ENCODE results near the gene GRM2. TPM values are rescaled to one million over a fixed set of nuclear protein-coding genes. Genes with fewer than 3 reads are reported as not detected.

The GRM2 gene
- total RNA-seq, 1 donor from 2014 or later: 0.19 TPM

- TF ChIP-seq, protein P1, sequence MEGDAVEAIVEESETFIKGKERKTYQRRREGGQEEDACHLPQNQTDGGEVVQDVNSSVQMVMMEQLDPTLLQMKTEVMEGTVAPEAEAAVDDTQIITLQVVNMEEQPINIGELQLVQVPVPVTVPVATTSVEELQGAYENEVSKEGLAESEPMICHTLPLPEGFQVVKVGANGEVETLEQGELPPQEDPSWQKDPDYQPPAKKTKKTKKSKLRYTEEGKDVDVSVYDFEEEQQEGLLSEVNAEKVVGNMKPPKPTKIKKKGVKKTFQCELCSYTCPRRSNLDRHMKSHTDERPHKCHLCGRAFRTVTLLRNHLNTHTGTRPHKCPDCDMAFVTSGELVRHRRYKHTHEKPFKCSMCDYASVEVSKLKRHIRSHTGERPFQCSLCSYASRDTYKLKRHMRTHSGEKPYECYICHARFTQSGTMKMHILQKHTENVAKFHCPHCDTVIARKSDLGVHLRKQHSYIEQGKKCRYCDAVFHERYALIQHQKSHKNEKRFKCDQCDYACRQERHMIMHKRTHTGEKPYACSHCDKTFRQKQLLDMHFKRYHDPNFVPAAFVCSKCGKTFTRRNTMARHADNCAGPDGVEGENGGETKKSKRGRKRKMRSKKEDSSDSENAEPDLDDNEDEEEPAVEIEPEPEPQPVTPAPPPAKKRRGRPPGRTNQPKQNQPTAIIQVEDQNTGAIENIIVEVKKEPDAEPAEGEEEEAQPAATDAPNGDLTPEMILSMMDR (IDR thresholded peaks at IDR 0.05; ENCODE audit: unreplicated experiment): no peak
- no peak for DNase-seq (ENCODE audit: low spot score, unreplicated experiment)
- Mint-ChIP-seq H3K4me3 (ENCODE audit: low read depth) (no peak overlapping the region), H3K27me3 (no peaks in the 10 kb centered on the region), H3K36me3 (ENCODE audit: insufficient read depth) (peaks cover 2% of the 10 kb centered on the region), H3K4me1 (ENCODE audit: low read depth) (no peaks in the 10 kb centered on the region), H3K9me3 (ENCODE audit: low read depth) (no peaks in the 10 kb centered on the region), H3K27ac (no peak overlapping the region)
These were observed 28.7 kb upstream of the GRM2 start for GRCh38 chr3:51678186-51678585.

DNA sequence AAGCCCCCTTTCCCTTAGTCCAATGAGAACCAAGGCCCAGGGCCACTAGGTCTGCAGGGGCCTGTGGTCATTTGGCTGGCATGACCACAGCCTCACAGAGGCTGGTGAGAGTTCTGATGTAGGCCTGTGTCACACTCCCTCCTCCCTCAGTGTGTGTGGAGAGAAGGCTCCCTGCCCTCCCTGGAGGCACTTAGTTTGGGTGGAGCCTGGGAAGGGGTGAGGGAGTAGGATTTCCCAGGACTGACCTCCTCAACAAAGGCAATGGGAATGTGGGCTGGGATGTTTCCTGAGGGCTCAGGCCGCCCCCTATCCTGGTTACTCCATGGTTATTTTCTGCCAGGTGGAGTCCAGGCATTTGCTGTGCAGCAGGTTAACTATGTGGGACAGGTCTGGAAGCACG, 28.2 kb upstream of the GRM2 start:
- DNase-seq (ENCODE audit: low spot score, unreplicated experiment): no peak
- Mint-ChIP-seq H3K9me3 (ENCODE audit: low read depth) (no peaks in the 10 kb centered on the region), H3K4me1 (ENCODE audit: low read depth) (no peaks in the 10 kb centered on the region), H3K27me3 (no peaks in the 10 kb centered on the region), H3K36me3 (ENCODE audit: insufficient read depth) (peaks cover 2% of the 10 kb centered on the region), H3K4me3 (ENCODE audit: low read depth) (no peak overlapping the region), H3K27ac (no peak overlapping the region)
- TF ChIP-seq, protein P1 (IDR thresholded peaks at IDR 0.05; ENCODE audit: unreplicated experiment): no peak

DNA sequence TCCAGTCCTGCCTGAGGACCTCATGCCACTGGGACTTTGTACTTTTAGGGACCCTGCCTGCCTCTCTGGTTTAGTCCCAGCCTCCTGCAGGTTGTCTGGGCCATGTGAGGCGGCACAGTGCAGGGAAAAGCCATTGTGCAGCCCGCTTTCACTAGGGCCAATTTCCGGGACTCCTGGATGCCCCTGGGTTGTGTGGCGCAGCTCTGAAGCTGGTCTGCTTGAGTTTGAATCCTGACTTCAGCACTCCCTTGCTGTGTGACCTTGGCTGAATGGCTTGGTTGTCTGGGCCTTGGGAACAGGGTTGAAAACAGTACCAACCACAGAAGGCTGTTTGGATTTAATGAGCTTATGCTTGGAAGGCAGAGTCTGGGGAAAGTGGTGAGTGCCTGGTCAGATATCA, 27.6 kb upstream of the GRM2 start:
- no peaks in the 10 kb centered on the region for H3K9me3 Mint-ChIP-seq (ENCODE audit: low read depth)
- H3K27ac Mint-ChIP-seq: no peak overlapping the region
- H3K4me3 Mint-ChIP-seq (ENCODE audit: low read depth): no peak overlapping the region
- no peak for DNase-seq (ENCODE audit: low spot score, unreplicated experiment)
- H3K27me3 Mint-ChIP-seq: no peaks in the 10 kb centered on the region
- TF ChIP-seq, protein P1 (IDR thresholded peaks at IDR 0.05; ENCODE audit: unreplicated experiment): no peak
- peaks cover 2% of the 10 kb centered on the region for H3K36me3 Mint-ChIP-seq (ENCODE audit: insufficient read depth)
- no peaks in the 10 kb centered on the region for H3K4me1 Mint-ChIP-seq (ENCODE audit: low read depth)

GRCh38 chr3:51679777-51680176, 27.1 kb upstream of the GRM2 start:
- H3K4me3 Mint-ChIP-seq (ENCODE audit: low read depth): no peak overlapping the region
- no peak for DNase-seq (ENCODE audit: low spot score, unreplicated experiment)
- TF ChIP-seq, protein P1 (IDR thresholded peaks at IDR 0.05; ENCODE audit: unreplicated experiment): no peak
- H3K4me1 Mint-ChIP-seq (ENCODE audit: low read depth): no peaks in the 10 kb centered on the region
- H3K27me3 Mint-ChIP-seq: no peaks in the 10 kb centered on the region
- H3K27ac Mint-ChIP-seq: no peak overlapping the region
- no peaks in the 10 kb centered on the region for H3K9me3 Mint-ChIP-seq (ENCODE audit: low read depth)
- H3K36me3 Mint-ChIP-seq (ENCODE audit: insufficient read depth): peaks cover 2% of the 10 kb centered on the region

GRCh38 chr3:51680196-51680595, 26.7 kb upstream of the GRM2 start:
- Mint-ChIP-seq H3K27me3 (no peaks in the 10 kb centered on the region), H3K4me3 (ENCODE audit: low read depth) (no peak overlapping the region), H3K9me3 (ENCODE audit: low read depth) (no peaks in the 10 kb centered on the region), H3K4me1 (ENCODE audit: low read depth) (no peaks in the 10 kb centered on the region), H3K36me3 (ENCODE audit: insufficient read depth) (no peaks in the 10 kb centered on the region), H3K27ac (no peak overlapping the region)
- no peak for DNase-seq (ENCODE audit: low spot score, unreplicated experiment)
- TF ChIP-seq, protein P1 (IDR thresholded peaks at IDR 0.05; ENCODE audit: unreplicated experiment): no peak

Measured in progenitor cell of endocrine pancreas (in vitro differentiated cells).